OCI-LY1 (cell line): ENCODE measurements around the gene ADSS2.
"Not testable (repeated sequence)": the region's sequence is repeated elsewhere in the genome, so short reads cannot be mapped to it uniquely, and the experiment has no call there.

Experiments used
- H2AFZ ChIP-seq: fragments of 200-600 bp; sonication (generic), shearing (Covaris generic); 2 replicates; pipeline ENCODE4 v1.6.0; 2014; ENCODE audit warnings: antibody characterized with exemption, mild to moderate bottlenecking, low read length
- H3F3A ChIP-seq: fragments of 200-600 bp; sonication (generic), shearing (Covaris generic); 2 replicates; pipeline ENCODE4 v1.6.0; 2014; ENCODE audit warnings: mild to moderate bottlenecking, antibody characterized with exemption, low read length, moderate library complexity; ENCODE audit not compliant: insufficient read depth
- H3K27ac ChIP-seq: fragments of 200-600 bp; sonication (generic); 2 replicates; pipeline ENCODE4 v1.5.1; 2014; ENCODE audit warnings: low read length, mixed run types, mild to moderate bottlenecking, low read depth; ENCODE audit not compliant: poor library complexity, severe bottlenecking
- H3K27me3 ChIP-seq: fragments of 200-600 bp; sonication (generic); 2 replicates; pipeline ENCODE4 v1.6.0; 2014; ENCODE audit warnings: antibody characterized with exemption, mild to moderate bottlenecking, low read length, moderate library complexity; ENCODE audit not compliant: insufficient read depth
- H3K36me3 ChIP-seq: fragments of 200-600 bp; sonication (generic); 2 replicates; pipeline ENCODE4 v1.6.1; 2014; ENCODE audit warnings: mild to moderate bottlenecking, antibody characterized with exemption, low read length, moderate library complexity, mixed read lengths; ENCODE audit not compliant: insufficient read depth
- H3K4me1 ChIP-seq: fragments of 200-600 bp; sonication (generic); 2 replicates; pipeline ENCODE4 v1.5.1; 2014; ENCODE audit warnings: mild to moderate bottlenecking, low read length, moderate library complexity; ENCODE audit not compliant: insufficient read depth, severe bottlenecking
- H3K4me2 ChIP-seq: fragments of 200-600 bp; sonication (generic), shearing (Covaris generic); 2 replicates; pipeline ENCODE4 v1.6.1; 2014; ENCODE audit warnings: low read length
- H3K4me3 ChIP-seq: fragments of 200-600 bp; sonication (generic); 2 replicates; pipeline ENCODE4 v1.5.1; 2014; ENCODE audit warnings: low read length, low read depth, mild to moderate bottlenecking, mixed read lengths; ENCODE audit not compliant: poor library complexity, severe bottlenecking
- H3K79me2 ChIP-seq: fragments of 200-600 bp; shearing (Covaris generic); 2 replicates; pipeline ENCODE4 v1.6.1; 2016; ENCODE audit warnings: mixed run types, low read length, mixed read lengths; ENCODE audit not compliant: insufficient read depth
- H3K9ac ChIP-seq: fragments of 200-600 bp; sonication (generic), shearing (Covaris generic); 2 replicates; pipeline ENCODE4 v1.6.1; 2014; ENCODE audit warnings: mild to moderate bottlenecking, low read length, mixed read lengths
- H3K9me2 ChIP-seq: fragments of 200-600 bp; sonication (generic), shearing (Covaris generic); 2 replicates; pipeline ENCODE4 v1.6.1; 2014; ENCODE audit warnings: low read depth, mild to moderate bottlenecking, low read length, mixed read lengths
- H3K9me3 ChIP-seq: fragments of 200-600 bp; shearing (Covaris generic); 2 replicates; pipeline ENCODE4 v1.6.1; 2014; ENCODE audit warnings: low read length, mixed read lengths
- H4K20me1 ChIP-seq: fragments of 200-600 bp; sonication (generic), shearing (Covaris generic); 2 replicates; pipeline ENCODE4 v1.6.0; 2016; ENCODE audit warnings: mild to moderate bottlenecking, low read length; ENCODE audit not compliant: insufficient read depth
- EZH2 ChIP-seq: fragments of 200-600 bp; sonication (generic), shearing (Covaris generic); IDR thresholded peaks from 2 replicates; pipeline ENCODE4 v1.8.0; 2017; ENCODE audit warnings: borderline replicate concordance, mixed run types, mild to moderate bottlenecking, antibody characterized with exemption, low read length, moderate library complexity, mixed read lengths
- TF ChIP-seq, protein P1 (sequence below): fragments of 200-600 bp; sonication (generic), shearing (Covaris generic); IDR thresholded peaks from 2 replicates; pipeline ENCODE4 v1.5.1; 2017; ENCODE audit warnings: mild to moderate bottlenecking, antibody characterized with exemption, low read length, moderate library complexity, mixed read lengths

Gene ADSS2

DNA sequence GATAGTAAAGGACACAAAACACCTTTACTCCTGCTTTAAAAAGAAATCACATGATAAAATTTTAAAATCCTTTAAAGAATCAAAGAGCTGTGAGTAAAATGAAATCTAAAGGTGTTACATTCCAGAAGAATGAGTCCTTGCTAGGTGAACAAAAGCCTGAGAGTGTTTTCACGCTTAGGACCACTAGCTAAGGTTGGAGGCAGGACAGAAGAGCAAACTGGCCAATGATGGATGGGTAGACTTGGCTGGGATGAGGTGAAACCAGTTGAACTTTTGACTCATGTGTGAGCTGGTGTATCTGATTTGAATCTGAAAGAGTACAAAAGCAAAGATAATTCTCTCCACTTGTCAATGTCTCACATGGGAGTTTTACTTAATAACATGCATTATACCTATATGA, 44.5 kb upstream of the ADSS2 start:
- H4K20me1 ChIP-seq: no peaks in the 10 kb centered on the region
- no peak overlapping the region for H3K27ac ChIP-seq
- H3K9ac ChIP-seq: no peak overlapping the region
- no peaks in the 10 kb centered on the region for H3F3A ChIP-seq
- H3K4me1 ChIP-seq: no peaks in the 10 kb centered on the region
- no peaks in the 10 kb centered on the region for H3K9me3 ChIP-seq
- no peaks in the 10 kb centered on the region for H3K36me3 ChIP-seq
- no peaks in the 10 kb centered on the region for H3K79me2 ChIP-seq
- TF ChIP-seq, protein P1, sequence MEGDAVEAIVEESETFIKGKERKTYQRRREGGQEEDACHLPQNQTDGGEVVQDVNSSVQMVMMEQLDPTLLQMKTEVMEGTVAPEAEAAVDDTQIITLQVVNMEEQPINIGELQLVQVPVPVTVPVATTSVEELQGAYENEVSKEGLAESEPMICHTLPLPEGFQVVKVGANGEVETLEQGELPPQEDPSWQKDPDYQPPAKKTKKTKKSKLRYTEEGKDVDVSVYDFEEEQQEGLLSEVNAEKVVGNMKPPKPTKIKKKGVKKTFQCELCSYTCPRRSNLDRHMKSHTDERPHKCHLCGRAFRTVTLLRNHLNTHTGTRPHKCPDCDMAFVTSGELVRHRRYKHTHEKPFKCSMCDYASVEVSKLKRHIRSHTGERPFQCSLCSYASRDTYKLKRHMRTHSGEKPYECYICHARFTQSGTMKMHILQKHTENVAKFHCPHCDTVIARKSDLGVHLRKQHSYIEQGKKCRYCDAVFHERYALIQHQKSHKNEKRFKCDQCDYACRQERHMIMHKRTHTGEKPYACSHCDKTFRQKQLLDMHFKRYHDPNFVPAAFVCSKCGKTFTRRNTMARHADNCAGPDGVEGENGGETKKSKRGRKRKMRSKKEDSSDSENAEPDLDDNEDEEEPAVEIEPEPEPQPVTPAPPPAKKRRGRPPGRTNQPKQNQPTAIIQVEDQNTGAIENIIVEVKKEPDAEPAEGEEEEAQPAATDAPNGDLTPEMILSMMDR: no peak
- no peaks in the 10 kb centered on the region for H3K9me2 ChIP-seq
- H3K4me2 ChIP-seq: no peak overlapping the region
- no peak overlapping the region for H2AFZ ChIP-seq
- no peaks in the 10 kb centered on the region for H3K27me3 ChIP-seq
- H3K4me3 ChIP-seq: no peak overlapping the region

DNA sequence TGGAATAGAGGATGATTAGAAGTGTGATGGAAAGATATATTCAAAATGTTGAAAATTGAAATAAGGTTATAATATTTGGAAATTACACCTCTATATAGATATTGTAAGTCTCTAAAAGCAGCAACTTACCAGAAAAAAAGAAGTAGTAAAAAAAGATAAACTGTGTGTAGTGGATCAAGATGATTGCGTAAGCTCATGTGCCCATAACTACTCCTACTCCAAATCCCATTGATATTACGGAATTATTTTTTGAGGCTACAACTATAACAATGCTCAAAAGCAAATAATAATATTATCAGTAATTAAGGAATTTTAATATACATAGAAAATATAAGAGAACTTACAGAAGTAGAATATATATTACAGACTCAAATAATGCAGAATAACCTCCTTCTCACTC, 42.9 kb upstream of the ADSS2 start:
- no peaks in the 10 kb centered on the region for H4K20me1 ChIP-seq
- no peak overlapping the region for H3K4me3 ChIP-seq
- H3K36me3 ChIP-seq: no peaks in the 10 kb centered on the region
- no peaks in the 10 kb centered on the region for H3K9me3 ChIP-seq
- TF ChIP-seq, protein P1: no peak
- no peak for TF ChIP-seq EZH2
- no peak overlapping the region for H3K4me2 ChIP-seq
- H3K9me2 ChIP-seq: no peaks in the 10 kb centered on the region
- H3F3A ChIP-seq: no peaks in the 10 kb centered on the region
- no peaks in the 10 kb centered on the region for H3K27me3 ChIP-seq
- H3K79me2 ChIP-seq: no peaks in the 10 kb centered on the region
- no peak overlapping the region for H3K9ac ChIP-seq
- H2AFZ ChIP-seq: no peak overlapping the region
- H3K4me1 ChIP-seq: no peaks in the 10 kb centered on the region
- H3K27ac ChIP-seq: no peak overlapping the region

- H3K36me3 ChIP-seq, H4K20me1 ChIP-seq, H3K27me3 ChIP-seq, H3K27ac ChIP-seq, H3K79me2 ChIP-seq, H2AFZ ChIP-seq, H3K9me2 ChIP-seq, H3K9me3 ChIP-seq, H3K4me3 ChIP-seq, H3K4me1 ChIP-seq, H3F3A ChIP-seq, H3K4me2 ChIP-seq, H3K9ac ChIP-seq: not testable (repeated sequence)
These were observed 33.3 kb upstream of the ADSS2 start for GRCh38 chr1:244484971-244485370.

- no peak overlapping the region for H2AFZ ChIP-seq
- no peak for TF ChIP-seq EZH2
- TF ChIP-seq, protein P1: no peak
- H3K4me1 ChIP-seq: no peaks in the 10 kb centered on the region
- no peaks in the 10 kb centered on the region for H3K79me2 ChIP-seq
- 0 out of 2 replicates have a peak, but pooled peaks cover 3% of the 10 kb centered on the region for H3K9me3 ChIP-seq
- no peak overlapping the region for H3K27ac ChIP-seq
- no peak overlapping the region for H3K4me3 ChIP-seq
- no peaks in the 10 kb centered on the region for H3F3A ChIP-seq
- no peaks in the 10 kb centered on the region for H3K9me2 ChIP-seq
- no peaks in the 10 kb centered on the region for H4K20me1 ChIP-seq
- H3K36me3 ChIP-seq: no peaks in the 10 kb centered on the region
- H3K4me2 ChIP-seq: no peak overlapping the region
- H3K27me3 ChIP-seq: no peaks in the 10 kb centered on the region; the same call in 1 of the 2 replicates
- H3K9ac ChIP-seq: no peak overlapping the region
These were observed 21.4 kb upstream of the ADSS2 start for GRCh38 chr1:244473059-244473605.
